Measurements from ENCODE around the gene DHDH. TPM values are rescaled to one million over a fixed set of nuclear protein-coding genes. Genes with fewer than 3 reads are reported as not detected.
A peak's percentile ranks its signal among the peaks of the same experiment; 100 is the strongest.

DHDH gene
- total RNA-seq, 2 donors from 2014 or later = 0.44 to 2.3 TPM

DNA sequence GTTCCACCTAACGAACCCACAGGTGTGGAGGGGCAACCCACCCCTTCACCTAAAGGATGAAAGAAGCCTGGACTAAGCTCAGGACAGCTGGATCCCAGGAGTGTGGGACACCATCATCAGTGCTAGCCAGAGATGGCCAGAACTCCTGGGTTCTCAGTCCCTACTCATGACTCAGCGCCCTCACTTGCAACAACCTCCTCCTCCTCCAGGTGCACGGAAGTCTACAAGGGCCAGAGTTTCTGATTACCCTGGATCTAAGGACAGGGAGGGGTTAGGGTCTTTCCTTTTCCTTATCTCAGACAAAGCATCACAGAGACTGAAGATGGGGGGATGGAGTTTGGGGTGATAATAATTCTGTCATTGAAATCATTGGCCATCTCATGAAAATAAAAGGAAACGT lies 42.9 kb upstream of the DHDH start:
- H3K4me3 ChIP-seq (ENCODE audit: low read length) = no peak overlapping the region
- no peaks in the 10 kb centered on the region for H3K4me1 ChIP-seq (ENCODE audit: control insufficient read depth, insufficient read depth, low read length)
- no peak overlapping the region for H3K9ac ChIP-seq (ENCODE audit: extremely low read depth, low read length, poor library complexity, severe bottlenecking)
- peaks cover 14% of the 10 kb centered on the region for H3K4me1 Mint-ChIP-seq
- H3K27me3 ChIP-seq (ENCODE audit: control insufficient read depth, insufficient read depth, low read length, poor library complexity, severe bottlenecking) = no peaks in the 10 kb centered on the region
- no peak for DNase-seq
- 84 to 100% methylated on average over 1 to 4 of the region's 4 CpGs for WGBS, 2 experiments (ENCODE audit: insufficient coverage in 1 of 2, insufficient read length in 1 of 2)
- H3K36me3 ChIP-seq (ENCODE audit: control insufficient read depth, insufficient read depth, low read length) = no peaks in the 10 kb centered on the region
- no peaks in the 10 kb centered on the region for H3K9me3 Mint-ChIP-seq
- TF ChIP-seq CTCF (conservative IDR thresholded peaks at IDR 0.05) = no peak
- no peaks in the 10 kb centered on the region for H3K9me3 ChIP-seq (ENCODE audit: control insufficient read depth, low read length)
- H3K27me3 Mint-ChIP-seq (ENCODE audit: insufficient read depth) = peaks cover 11% of the 10 kb centered on the region
- no peak overlapping the region for H3K4me3 Mint-ChIP-seq
- no peaks in the 10 kb centered on the region for H3K36me3 Mint-ChIP-seq (ENCODE audit: low read depth)
- H3K27ac Mint-ChIP-seq = no peak overlapping the region
- H3K27ac ChIP-seq (ENCODE audit: low read depth, low read length) = no peak overlapping the region

- no peak for TF ChIP-seq CTCF (conservative IDR thresholded peaks at IDR 0.05)
- Histone ChIP-seq H3K9me3 (ENCODE audit: control insufficient read depth, low read length) (no peaks in the 10 kb centered on the region), H3K36me3 (ENCODE audit: control insufficient read depth, insufficient read depth, low read length) (no peaks in the 10 kb centered on the region), H3K27me3 (ENCODE audit: control insufficient read depth, insufficient read depth, low read length, poor library complexity, severe bottlenecking) (no peaks in the 10 kb centered on the region), H3K4me1 (ENCODE audit: control insufficient read depth, insufficient read depth, low read length) (no peaks in the 10 kb centered on the region), H3K4me3 (ENCODE audit: low read length) (no peak overlapping the region), H3K9ac (ENCODE audit: extremely low read depth, low read length, poor library complexity, severe bottlenecking) (no peak overlapping the region), H3K27ac (ENCODE audit: low read depth, low read length) (no peak overlapping the region)
- DNase-seq = no peak
- peaks cover 14% of the 10 kb centered on the region for H3K4me1 Mint-ChIP-seq
- peak overlapping the region; percentile 52 for H3K4me3 Mint-ChIP-seq
- WGBS, 2 experiments (ENCODE audit: insufficient coverage in 1 of 2, insufficient read length in 1 of 2) = 95% methylated on average over 11 to 21 of the region's 21 CpGs
- no peak overlapping the region for H3K27ac Mint-ChIP-seq
- peaks cover 11% of the 10 kb centered on the region for H3K27me3 Mint-ChIP-seq (ENCODE audit: insufficient read depth)
- H3K36me3 Mint-ChIP-seq (ENCODE audit: low read depth) = no peaks in the 10 kb centered on the region
- no peaks in the 10 kb centered on the region for H3K9me3 Mint-ChIP-seq
Observed at GRCh38 chr19:48895226-48895625, 38.3 kb upstream of the DHDH start.

DNA sequence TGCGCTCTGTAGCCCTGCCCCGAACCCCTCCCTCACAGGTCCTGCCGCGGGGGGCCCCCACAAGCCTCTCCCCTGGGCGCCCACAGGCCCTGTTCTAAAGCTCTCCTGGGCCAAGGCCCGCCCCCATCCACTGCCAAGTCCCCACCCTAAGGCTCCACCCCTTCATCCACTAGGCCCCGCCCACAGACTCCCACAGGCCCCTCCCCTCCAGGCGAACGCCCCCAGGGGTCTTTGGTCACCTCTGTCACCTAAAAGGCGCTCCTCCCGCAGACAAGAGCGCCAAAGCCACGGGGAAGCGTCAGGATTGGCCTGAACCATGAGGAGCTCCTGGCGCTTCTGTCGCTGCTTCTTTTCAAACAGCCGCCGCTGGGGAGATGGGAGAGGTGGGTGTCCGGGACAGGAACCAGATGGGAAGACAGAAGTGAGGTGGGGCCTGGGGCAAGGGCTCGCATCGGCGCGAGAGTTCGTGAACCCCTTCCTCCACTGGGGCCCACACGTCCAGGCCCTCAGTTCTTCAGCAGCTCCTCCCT lies 37.2 kb upstream of the DHDH start:
- Histone ChIP-seq H3K9ac (ENCODE audit: extremely low read depth, low read length, poor library complexity, severe bottlenecking) (no peak overlapping the region), H3K4me3 (ENCODE audit: low read length) (no peak overlapping the region), H3K9me3 (ENCODE audit: control insufficient read depth, low read length) (no peaks in the 10 kb centered on the region), H3K27me3 (ENCODE audit: control insufficient read depth, insufficient read depth, low read length, poor library complexity, severe bottlenecking) (no peaks in the 10 kb centered on the region), H3K36me3 (ENCODE audit: control insufficient read depth, insufficient read depth, low read length) (no peaks in the 10 kb centered on the region), H3K4me1 (ENCODE audit: control insufficient read depth, insufficient read depth, low read length) (no peaks in the 10 kb centered on the region), H3K27ac (ENCODE audit: low read depth, low read length) (no peak overlapping the region)
- TF ChIP-seq CTCF (conservative IDR thresholded peaks at IDR 0.05) = no peak
- peaks cover 11% of the 10 kb centered on the region for H3K27me3 Mint-ChIP-seq (ENCODE audit: insufficient read depth)
- no peaks in the 10 kb centered on the region for H3K9me3 Mint-ChIP-seq
- WGBS, 2 experiments (ENCODE audit: insufficient coverage in 1 of 2, insufficient read length in 1 of 2) = 82 to 95% methylated on average over 8 to 25 of the region's 25 CpGs
- DNase-seq = peak; percentile 98
- H3K4me3 Mint-ChIP-seq = peak overlapping the region; percentile 52
- H3K36me3 Mint-ChIP-seq (ENCODE audit: low read depth) = no peaks in the 10 kb centered on the region
- peak overlapping the region; percentile 75 for H3K27ac Mint-ChIP-seq
- peaks cover 15% of the 10 kb centered on the region for H3K4me1 Mint-ChIP-seq

All from endodermal cell (in vitro differentiated cells).